SK-N-SH treated with all-trans-retinoic acid at 6 μM for 48 hours (cell line): Measurements from ENCODE around the gene CREB3L2.

Experiments
- ATAC-seq: fragments of 200-7000 bp; cut with Tn5 transposase; 3 replicates; pipeline ENCODE4 v1.9.1; 2020; ENCODE audit warnings: mild to moderate bottlenecking, moderate library complexity
- ARNTL ChIP-seq: fragments of 450-650 bp; formaldehyde crosslinking; IDR thresholded peaks from 2 replicates; pipeline ENCODE4 v1.5.0; 2020; ENCODE audit warnings: low read depth, mild to moderate bottlenecking, moderate library complexity, borderline replicate concordance
- BACH2 ChIP-seq: fragments of 250-450 bp; sonication (Bioruptor Pico); IDR thresholded peaks from 2 replicates; pipeline ENCODE4 v1.9.0; 2021; ENCODE audit warnings: mild to moderate bottlenecking, borderline replicate concordance
- CREB5 ChIP-seq: fragments of 250-450 bp; sonication (Bioruptor Pico); IDR thresholded peaks from 2 replicates; pipeline ENCODE4 v1.5.1; 2020; ENCODE audit warnings: low read depth, mild to moderate bottlenecking, moderate library complexity
- CSDC2 ChIP-seq: fragments of 250-450 bp; sonication (Bioruptor Pico); IDR thresholded peaks from 2 replicates; pipeline ENCODE4 v1.5.0; 2020; ENCODE audit warnings: mild to moderate bottlenecking, moderate library complexity
- ESRRG ChIP-seq: fragments of 250-450 bp; sonication (Bioruptor Pico); IDR thresholded peaks from 2 replicates; pipeline ENCODE4 v1.6.1; 2021; ENCODE audit warnings: mild to moderate bottlenecking
- GLIS3 ChIP-seq: fragments of 250-450 bp; sonication (Bioruptor Pico); IDR thresholded peaks from 2 replicates; pipeline ENCODE4 v1.5.0; 2020; ENCODE audit warnings: mild to moderate bottlenecking, moderate library complexity
- ISL1 ChIP-seq: fragments of 250-450 bp; sonication (Bioruptor Pico); IDR thresholded peaks from 2 replicates; pipeline ENCODE4 v2.1.2; 2022; ENCODE audit warnings: mild to moderate bottlenecking, moderate library complexity
- OSR1 ChIP-seq: fragments of 250-450 bp; sonication (Bioruptor Pico); IDR thresholded peaks from 2 replicates; pipeline ENCODE4 v1.8.0; 2022; ENCODE audit warnings: moderate library complexity, mild to moderate bottlenecking, inconsistent platforms
- POU6F1 ChIP-seq: fragments of 250-450 bp; sonication (Bioruptor Pico); IDR thresholded peaks from 2 replicates; pipeline ENCODE4 v1.8.0; 2021; ENCODE audit warnings: low read depth, mild to moderate bottlenecking, moderate library complexity, borderline replicate concordance
- PPARA ChIP-seq: fragments of 250-450 bp; sonication (Bioruptor Pico); IDR thresholded peaks from 2 replicates; pipeline ENCODE4 v1.5.0; 2020; ENCODE audit warnings: mild to moderate bottlenecking, borderline replicate concordance
- RARB ChIP-seq: fragments of 250-450 bp; sonication (Bioruptor Pico); IDR thresholded peaks from 2 replicates; pipeline ENCODE4 v1.8.0; 2021; ENCODE audit warnings: mild to moderate bottlenecking, moderate library complexity
- TCF4 ChIP-seq: fragments of 250-450 bp; sonication (Bioruptor Pico); IDR thresholded peaks from 2 replicates; pipeline ENCODE4 v1.8.0; 2021; ENCODE audit warnings: mild to moderate bottlenecking, moderate library complexity, borderline replicate concordance
- TOX ChIP-seq: fragments of 250-450 bp; sonication (Bioruptor Pico); IDR thresholded peaks from 2 replicates; pipeline ENCODE4 v1.8.0; 2021; ENCODE audit warnings: mild to moderate bottlenecking, moderate library complexity, borderline replicate concordance
- ZC3H10 ChIP-seq: fragments of 250-450 bp; sonication (Bioruptor Pico); IDR thresholded peaks from 2 replicates; pipeline ENCODE4 v1.5.1; 2021; ENCODE audit warnings: mild to moderate bottlenecking, moderate library complexity
- ZFP3 ChIP-seq: fragments of 250-450 bp; sonication (Bioruptor Pico); IDR thresholded peaks from 2 replicates; pipeline ENCODE4 v1.5.0; 2020; ENCODE audit warnings: mild to moderate bottlenecking, moderate library complexity
- ZFP30 ChIP-seq: fragments of 450-650 bp; formaldehyde crosslinking; IDR thresholded peaks from 2 replicates; pipeline ENCODE4 v1.5.0; 2022; ENCODE audit warnings: mild to moderate bottlenecking, moderate library complexity
- ZNF565 ChIP-seq: fragments of 450-650 bp; formaldehyde crosslinking; conservative IDR thresholded peaks from 2 replicates; pipeline ENCODE4 v1.5.0; 2020; ENCODE audit warnings: low read depth, mild to moderate bottlenecking, moderate library complexity
- ZNF70 ChIP-seq: fragments of 450-650 bp; formaldehyde crosslinking; IDR thresholded peaks from 2 replicates; pipeline ENCODE4 v1.5.0; 2020; ENCODE audit warnings: mild to moderate bottlenecking, moderate library complexity
- ZNF8 ChIP-seq: fragments of 450-650 bp; formaldehyde crosslinking; IDR thresholded peaks from 2 replicates; pipeline ENCODE4 v1.5.0; 2020; ENCODE audit warnings: mild to moderate bottlenecking, moderate library complexity
- TF ChIP-seq, protein P1 (sequence below): fragments of 250-450 bp; sonication (Bioruptor Pico); IDR thresholded peaks from 2 replicates; pipeline ENCODE4 v1.8.0; 2020; ENCODE audit warnings: mild to moderate bottlenecking, moderate library complexity, borderline replicate concordance
- TF ChIP-seq, protein P2 (sequence below): fragments of 250-450 bp; sonication (Bioruptor Pico); IDR thresholded peaks from 2 replicates; pipeline ENCODE4 v1.5.1; 2021; ENCODE audit warnings: mild to moderate bottlenecking, moderate library complexity

CREB3L2 gene

GRCh38 chr7:137871170-137871915 lies 130.5 kb downstream of the CREB3L2 start:
- no peak for ATAC-seq
- no peak for TF ChIP-seq ZFP30 (CRISPR knock-in tag)
- TF ChIP-seq ZFP3 = no peak
- no peak for TF ChIP-seq ZNF565
- no peak for TF ChIP-seq CREB5 (CRISPR knock-in tag)
- no peak for TF ChIP-seq TCF4
- TF ChIP-seq, protein P1, sequence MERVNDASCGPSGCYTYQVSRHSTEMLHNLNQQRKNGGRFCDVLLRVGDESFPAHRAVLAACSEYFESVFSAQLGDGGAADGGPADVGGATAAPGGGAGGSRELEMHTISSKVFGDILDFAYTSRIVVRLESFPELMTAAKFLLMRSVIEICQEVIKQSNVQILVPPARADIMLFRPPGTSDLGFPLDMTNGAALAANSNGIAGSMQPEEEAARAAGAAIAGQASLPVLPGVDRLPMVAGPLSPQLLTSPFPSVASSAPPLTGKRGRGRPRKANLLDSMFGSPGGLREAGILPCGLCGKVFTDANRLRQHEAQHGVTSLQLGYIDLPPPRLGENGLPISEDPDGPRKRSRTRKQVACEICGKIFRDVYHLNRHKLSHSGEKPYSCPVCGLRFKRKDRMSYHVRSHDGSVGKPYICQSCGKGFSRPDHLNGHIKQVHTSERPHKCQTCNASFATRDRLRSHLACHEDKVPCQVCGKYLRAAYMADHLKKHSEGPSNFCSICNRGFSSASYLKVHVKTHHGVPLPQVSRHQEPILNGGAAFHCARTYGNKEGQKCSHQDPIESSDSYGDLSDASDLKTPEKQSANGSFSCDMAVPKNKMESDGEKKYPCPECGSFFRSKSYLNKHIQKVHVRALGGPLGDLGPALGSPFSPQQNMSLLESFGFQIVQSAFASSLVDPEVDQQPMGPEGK (CRISPR knock-in tag) = no peak
- no peak for TF ChIP-seq ARNTL

GRCh38 chr7:137870684-137871083 lies 131.2 kb downstream of the CREB3L2 start:
- TF ChIP-seq ZFP30 (CRISPR knock-in tag) (no peak), CSDC2 (CRISPR knock-in tag) (no peak), GLIS3 (CRISPR knock-in tag) (no peak)
- no peak for ATAC-seq

GRCh38 chr7:137870078-137870477 lies 131.8 kb downstream of the CREB3L2 start:
- TF ChIP-seq ESRRG (no peak), ZC3H10 (CRISPR knock-in tag) (no peak)

GRCh38 chr7:137869260-137869659 lies 132.6 kb downstream of the CREB3L2 start:
- no peak for ATAC-seq
- no peak for TF ChIP-seq ZFP30 (CRISPR knock-in tag)

More at GRCh38 chr7:137870078-137870477, 131.8 kb downstream of the CREB3L2 start:
- no peak for ATAC-seq

- TF ChIP-seq ZFP3 (no peak), ESRRG (no peak), ZNF70 (no peak), ZNF8 (no peak), TOX (CRISPR knock-in tag) (no peak), POU6F1 (CRISPR knock-in tag) (no peak), RARB (CRISPR knock-in tag) (no peak), CSDC2 (CRISPR knock-in tag) (no peak), ISL1 (no peak), ZC3H10 (CRISPR knock-in tag) (no peak), OSR1 (no peak), ARNTL (no peak), TCF4 (no peak), BACH2 (CRISPR knock-in tag) (no peak), ZFP30 (CRISPR knock-in tag) (no peak), PPARA (no peak)
- TF ChIP-seq, protein P2, sequence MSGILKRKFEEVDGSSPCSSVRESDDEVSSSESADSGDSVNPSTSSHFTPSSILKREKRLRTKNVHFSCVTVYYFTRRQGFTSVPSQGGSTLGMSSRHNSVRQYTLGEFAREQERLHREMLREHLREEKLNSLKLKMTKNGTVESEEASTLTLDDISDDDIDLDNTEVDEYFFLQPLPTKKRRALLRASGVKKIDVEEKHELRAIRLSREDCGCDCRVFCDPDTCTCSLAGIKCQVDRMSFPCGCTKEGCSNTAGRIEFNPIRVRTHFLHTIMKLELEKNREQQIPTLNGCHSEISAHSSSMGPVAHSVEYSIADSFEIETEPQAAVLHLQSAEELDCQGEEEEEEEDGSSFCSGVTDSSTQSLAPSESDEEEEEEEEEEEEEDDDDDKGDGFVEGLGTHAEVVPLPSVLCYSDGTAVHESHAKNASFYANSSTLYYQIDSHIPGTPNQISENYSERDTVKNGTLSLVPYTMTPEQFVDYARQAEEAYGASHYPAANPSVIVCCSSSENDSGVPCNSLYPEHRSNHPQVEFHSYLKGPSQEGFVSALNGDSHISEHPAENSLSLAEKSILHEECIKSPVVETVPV (CRISPR knock-in tag) = no peak
- TF ChIP-seq, protein P1 (CRISPR knock-in tag) = no peak
- ATAC-seq = no peak
Observed at GRCh38 chr7:137867289-137867688, 134.6 kb downstream of the CREB3L2 start.
